Stimulated activated CD8-positive, alpha-beta memory T cell treated with anti-CD3 and anti-CD28 coated beads, Interleukin-15, amount 100 ng/mL, for 24 hours (primary cell): ENCODE results near the gene EXOC3L2.

Experiments used
- DNase-seq: peaks from one replicate; pipeline ENCODE4 v3.0.0-alpha.2; 2020; ENCODE audit warnings: low read depth

EXOC3L2 gene

DNA sequence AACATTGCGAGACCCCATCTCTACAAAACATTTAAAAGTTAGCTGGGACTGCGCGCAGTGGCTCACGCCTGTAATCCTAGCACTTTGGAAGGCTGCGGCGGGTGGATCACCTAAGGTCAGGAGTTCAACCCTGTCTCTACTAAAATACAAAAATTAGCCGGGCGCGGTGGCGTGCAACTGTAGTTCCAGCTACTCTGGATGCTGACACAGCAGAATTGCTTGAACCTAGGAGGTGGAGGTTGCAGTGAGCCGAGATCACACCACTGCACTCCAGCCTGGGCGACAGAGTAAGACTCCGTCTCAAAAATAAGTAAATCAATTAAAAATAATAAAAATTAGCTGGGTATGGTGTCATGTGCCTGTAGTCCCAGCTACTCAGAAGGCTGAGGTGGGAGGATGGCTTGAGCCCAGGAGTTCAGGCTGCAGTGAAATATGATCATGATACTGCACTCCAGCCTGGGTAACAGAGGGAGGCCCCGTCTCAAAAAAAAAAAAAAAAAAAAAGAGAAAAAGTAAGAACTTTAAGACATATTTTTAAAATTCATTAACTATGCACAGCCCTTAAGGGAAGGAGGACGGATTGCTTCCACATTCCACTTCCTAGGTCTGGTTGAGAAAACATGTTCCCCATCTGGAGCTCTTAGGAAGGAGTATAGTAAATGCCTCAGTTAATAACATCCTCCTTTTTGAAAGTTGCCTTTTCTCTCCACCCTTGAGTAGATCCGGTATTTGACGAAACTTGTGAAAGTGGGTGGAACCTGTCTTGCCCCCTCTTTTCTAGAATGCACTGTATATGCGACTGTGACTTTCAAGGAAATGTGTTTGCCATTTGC, 26.1 kb downstream of the EXOC3L2 start:
- DNase-seq = no peak

DNA sequence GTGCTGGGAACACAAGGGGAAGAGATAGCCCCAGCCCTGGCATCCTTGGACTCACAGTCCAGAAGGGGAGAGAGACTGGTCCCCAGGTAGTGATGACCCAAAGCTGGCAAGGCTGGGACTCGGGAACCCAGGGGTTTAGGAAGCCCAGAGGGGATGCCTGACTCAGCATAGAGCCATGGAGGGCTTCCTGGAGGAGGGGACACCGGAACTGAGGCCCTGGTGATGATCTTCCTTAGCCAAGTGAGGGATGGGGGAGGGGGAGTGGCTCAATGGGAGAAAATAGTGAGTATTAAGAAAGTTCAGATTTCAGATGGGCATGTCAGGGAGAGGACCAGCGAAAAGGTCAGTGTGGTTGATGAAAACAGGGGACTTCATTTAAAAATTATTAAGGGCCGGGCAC, 26.8 kb downstream of the EXOC3L2 start:
- DNase-seq = no peak

DNA sequence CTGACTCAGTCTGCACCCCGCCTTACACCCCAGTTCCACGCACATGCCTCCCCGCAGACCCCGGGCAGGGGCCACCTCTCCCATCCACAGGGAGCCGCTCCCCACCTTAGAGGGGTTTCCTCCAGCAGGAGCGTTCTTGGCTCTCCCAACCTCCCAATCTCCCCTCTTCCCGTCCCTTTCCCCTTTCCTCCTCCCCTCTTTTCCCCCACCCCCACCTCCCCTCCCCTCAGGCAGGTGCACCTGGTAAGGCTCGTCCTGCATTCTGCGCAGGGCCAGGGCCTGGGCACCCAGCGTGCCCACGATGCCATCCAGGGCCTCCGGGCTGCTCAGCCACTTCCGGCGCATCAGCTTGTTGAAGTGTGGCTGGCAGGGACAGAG, 27.3 kb downstream of the EXOC3L2 start:
- no peak for DNase-seq

DNA sequence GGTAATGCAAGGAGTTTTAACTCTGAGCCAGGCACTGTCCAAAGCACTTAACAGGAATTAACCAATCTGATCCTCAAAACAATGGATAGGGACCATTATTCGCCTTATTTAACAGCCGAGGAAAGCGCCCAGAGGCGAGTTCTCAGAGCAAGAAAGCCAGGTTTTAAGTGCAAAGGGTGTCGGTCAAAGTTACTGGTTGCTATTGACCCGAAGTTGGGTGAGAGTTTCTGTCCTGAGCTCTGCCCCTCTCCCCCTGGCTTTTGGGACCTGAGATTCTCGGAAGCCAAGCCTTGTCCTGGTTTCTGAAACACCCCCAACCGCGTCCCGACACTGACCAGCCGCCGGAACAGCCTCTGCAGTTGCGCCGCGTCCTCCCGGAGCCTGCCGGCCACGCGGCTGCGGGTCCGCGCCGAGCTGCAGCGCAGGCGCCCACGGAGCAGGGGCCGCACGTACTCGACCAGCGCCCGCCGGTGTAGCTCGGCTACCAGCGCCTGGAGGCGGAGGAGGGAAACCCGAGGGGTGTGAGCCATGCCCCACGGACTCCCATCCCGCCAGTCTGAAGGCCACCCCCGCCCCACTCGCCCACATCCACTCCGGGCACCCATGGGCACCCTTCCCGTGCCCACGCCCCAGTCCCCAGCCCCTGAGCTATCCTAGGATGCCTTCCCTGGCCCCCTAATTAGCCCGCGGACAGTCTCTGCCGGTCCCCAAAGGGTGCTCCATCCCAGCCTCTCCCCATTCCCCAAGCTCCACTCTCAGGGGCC, 27.8 kb downstream of the EXOC3L2 start:
- DNase-seq = no peak

DNA sequence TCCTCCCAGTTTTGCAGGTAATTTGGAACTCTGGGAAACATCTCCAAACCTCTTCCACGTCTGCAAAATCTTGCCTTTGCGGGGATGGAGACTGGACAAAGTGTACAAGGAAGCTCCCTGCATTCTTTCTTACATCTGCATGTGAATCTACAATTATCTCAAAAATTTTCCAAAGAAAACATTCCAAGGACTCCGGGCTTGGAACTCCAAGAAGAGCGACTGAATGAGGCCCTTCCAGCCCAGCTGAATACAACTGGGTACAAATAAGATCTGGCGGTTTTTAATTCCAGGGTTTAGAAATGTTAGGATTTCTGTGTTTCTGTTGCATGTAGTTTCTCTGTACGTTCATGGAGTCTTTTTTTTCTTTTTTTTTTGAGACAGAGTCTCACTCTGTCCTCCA, 28.5 kb downstream of the EXOC3L2 start:
- DNase-seq = no peak

DNA sequence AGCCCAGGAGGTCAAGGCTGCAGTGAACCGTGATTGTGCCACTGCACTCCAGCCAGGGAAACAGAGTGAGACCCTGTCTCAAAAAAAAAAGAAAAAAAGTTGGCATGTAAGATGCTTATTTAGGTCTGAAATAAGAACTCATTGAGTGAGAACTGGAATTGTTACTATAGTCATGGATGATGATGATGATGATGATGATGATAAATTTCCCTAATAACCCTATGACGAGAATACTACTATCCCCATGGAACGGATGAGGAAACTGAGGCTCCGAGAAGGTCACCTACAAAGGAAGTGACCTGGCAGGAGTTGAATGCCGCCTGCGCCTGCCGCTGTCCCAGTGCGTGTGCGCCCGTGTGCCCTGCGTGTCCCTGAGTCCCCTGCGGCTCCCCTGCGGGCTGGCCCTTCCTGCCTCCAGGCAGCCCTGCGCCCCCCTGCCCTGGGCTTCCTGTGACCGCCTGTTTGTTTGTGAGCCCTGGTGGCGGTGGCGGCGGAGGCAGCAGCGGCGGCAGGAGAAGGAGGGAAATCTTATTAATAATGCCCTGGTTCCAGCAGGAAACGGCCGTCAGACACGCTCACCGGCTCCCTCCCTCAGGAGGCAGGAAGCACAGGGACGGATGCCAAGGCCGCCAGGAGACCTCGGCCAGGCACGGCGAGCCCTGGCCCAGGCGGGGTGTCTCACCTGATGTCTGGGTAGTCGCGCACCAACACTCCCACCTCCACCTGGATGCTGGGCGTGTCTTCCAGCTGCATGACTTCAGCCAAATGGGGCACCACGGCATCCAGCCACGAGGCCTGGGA, 29.6 kb downstream of the EXOC3L2 start:
- DNase-seq = no peak

DNA sequence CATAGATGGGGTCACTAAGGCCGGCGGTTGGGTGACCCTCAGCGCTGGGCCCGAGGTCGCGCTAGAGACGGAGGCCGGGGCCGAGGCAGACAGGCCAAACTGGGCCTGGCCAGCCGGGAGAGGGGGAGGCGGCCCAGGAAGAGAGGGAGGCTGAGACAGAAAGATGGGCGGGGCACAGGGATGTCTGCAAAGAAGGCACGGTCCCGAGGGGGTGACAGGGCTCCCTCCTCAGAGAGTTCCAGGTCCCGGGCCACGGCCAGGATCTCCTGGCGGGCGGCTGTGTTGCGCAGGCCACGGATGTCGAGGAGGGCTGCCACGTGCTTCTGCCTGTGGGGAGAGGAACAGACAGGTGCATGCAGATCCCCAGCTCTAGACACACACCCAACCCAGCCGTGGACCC, 32.2 kb downstream of the EXOC3L2 start:
- no peak for DNase-seq

DNA sequence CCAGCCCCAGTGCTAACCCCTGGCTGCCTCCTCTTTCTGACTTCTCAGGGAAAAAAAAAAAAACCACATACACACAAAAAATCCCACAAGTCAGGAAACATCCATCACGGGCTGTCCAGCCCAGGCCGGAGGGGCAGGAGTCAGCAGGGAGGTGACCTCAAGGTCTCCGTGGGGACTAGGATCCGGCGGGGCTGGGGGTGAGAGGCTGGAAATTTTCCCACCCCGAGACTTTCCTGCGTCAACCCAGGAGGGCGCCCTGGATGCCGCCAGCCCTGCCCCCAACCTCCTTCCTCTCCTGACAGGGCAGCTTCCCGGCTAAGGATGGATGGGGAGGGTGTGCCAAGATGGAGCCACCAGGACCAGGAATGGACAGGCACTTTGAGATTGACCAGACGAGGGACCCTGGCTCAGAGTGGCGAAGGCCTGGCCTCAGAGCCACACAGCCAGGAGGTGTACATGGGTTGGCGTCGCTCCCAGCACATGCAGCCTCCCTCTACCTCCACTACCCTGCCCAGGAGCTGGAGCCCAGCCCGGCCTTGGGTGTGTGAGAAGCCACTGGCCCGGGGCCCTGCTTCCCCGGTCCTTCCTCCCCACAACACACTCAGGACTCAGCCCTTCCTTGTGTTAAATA, 33.3 kb downstream of the EXOC3L2 start:
- DNase-seq = no peak

DNA sequence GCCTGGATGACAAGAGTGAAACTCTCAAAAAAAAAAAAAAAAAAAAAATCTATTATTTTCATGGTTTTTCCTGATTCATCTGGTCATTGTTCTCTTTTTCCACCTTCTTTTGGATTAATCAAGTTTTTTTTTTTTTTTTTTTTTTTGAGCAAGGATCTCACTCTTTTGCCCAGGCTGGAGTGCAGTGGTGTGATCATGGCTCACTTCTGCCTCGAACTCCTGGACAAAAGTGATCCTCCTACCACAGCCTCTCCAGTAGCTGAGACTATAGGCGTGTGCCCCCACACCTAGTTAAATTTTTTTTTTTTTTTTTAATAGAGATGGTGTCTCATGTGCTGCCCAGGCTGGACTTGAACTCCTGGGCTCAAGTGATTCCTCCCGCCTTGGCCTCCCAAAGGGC, 38.9 kb downstream of the EXOC3L2 start:
- no peak for DNase-seq

DNA sequence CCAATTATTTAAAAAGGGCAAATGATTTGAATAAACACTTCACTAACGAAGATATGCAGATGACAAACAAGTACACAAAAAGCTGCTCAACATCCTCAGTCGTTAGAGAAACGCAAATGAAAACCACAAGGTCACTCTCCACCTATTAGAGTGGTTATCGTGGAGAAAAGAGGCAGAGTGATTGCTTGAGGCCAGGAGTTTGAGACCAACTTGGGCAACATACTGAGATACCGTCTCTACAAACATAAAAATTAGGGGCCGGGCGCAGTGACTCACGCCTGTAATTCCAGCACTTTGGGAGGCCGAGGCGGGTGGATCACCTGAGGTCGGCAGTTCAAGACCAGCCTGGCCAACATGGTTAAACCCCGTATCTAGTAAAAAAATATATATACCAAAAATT, 39.4 kb downstream of the EXOC3L2 start:
- DNase-seq = no peak

DNA sequence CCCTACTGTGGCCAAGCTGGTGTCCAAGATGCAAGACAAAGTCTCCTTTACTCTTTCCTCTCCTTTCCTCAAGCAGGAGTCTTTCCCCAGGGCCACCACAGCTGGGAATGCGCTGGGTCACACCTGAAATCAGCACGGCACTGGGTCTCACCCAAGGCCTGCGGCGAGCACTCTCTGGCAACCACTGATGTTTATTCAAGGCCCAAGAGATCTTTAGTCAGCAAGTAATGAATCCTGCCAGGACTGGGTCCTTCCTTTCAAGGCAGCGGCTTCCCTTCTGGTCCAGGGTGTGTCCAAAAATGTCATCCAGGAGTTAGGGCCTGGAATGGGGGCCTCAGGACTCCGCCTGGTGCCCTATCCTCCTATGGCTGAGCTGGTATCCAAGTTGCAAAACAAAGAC, 42.6 kb downstream of the EXOC3L2 start:
- DNase-seq = no peak

DNA sequence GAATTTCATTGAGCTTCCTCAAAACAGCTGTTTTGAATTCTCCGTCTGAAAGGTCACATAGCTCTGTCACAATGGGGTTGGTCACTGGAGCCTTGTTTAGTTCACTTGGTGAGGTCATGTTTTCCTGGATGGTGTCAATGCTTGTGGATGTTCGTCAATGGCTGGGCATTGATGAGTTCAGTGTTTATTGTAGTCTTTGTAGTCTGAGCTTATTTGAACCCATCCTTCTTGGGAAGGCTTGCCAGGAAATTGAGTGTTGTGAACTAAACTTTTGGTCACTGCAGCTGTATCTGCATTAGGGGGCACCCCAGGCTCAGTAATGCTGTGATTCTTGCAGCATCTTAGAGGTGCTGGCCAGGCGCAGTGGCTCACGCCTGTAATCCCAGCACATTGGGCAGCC, 44.6 kb downstream of the EXOC3L2 start:
- DNase-seq = no peak

DNA sequence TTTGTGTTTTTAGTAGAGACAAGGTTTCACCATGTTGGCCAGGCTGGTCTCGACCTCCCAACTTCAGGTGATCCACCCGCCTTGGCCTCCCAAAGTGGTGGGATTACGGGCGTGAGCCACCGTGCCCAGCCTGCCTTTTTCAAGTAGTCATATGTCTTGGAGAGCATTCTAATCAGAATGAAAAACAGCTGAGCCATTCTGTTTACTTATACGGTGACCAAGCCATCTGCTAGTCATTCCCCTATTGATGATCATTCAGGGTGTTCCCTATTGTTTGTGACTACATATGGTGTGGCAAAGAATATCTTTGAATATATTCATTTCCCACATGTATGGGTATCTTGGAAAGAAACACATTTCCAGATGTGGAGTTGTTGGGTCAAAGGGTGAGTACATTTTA, 49.4 kb downstream of the EXOC3L2 start:
- DNase-seq = no peak

DNA sequence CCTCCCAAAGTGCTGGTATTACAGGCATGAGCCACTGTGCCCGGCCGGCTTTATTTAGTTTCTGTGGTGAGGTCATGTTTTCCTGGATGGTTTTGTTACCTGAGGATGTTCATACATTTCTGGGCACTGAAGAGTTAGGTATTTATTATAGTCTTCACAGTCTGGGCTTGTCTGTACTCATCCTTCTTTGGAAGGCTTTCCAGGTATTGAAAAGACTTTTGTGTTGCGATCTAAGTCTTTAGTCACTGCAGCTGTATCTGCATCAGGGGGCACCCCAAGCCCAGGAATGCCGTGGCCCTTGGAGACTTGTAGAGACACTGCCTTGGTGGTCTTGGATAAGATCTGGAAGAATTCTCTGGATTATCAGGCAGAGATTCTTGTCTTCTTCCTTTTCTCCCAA, 53.8 kb downstream of the EXOC3L2 start:
- no peak for DNase-seq

DNA sequence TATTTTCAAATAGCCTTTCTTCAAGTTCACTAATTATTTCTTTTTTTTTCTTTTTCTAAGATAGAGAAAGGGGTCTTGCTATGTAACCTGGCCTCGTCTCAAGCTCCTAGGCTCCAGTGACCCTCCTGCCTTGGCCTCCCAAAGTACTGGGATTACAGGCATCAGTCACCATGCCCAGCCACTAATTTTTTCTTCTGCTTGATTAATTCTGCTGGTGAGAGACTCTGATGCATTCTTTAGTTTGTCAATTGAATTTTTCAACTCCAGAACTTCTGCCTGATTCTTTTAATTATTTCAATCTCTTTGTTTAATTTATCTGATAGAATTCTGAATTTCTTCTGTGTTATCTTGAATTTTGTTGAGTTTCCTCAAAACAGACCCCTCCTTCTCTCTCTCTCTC, 55.2 kb downstream of the EXOC3L2 start:
- no peak for DNase-seq

DNA sequence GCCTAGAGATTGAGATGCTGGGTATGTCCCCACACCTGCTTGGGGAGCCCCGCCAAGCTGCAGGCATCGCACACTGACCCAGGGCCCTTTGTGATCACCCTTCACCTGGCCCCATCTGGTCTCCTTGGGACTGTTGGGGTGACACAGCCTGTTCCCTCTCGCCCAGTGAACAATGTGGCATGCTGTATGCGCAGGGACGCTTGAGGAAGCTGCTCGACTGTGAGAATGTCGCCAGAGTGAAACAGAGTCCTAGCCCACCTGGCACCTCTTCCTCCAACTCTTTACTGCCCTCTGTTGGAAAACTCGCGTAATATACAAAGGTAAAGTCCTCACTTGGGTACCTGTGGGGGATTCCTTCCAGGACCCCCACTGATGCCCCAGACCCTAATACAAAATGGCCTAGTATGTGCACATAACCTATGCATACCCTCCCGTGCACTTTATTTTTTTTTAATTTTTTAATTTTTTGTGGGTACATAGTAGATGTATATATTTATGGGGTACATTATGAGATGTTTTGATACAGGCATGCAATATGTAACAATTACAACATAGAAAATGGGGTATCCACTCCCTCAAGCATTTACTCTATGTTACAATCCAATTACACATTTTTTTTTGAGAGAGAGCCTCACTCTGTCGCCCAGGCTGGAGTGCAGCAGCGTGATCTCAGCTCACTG, 57.6 kb downstream of the EXOC3L2 start:
- no peak for DNase-seq

DNA sequence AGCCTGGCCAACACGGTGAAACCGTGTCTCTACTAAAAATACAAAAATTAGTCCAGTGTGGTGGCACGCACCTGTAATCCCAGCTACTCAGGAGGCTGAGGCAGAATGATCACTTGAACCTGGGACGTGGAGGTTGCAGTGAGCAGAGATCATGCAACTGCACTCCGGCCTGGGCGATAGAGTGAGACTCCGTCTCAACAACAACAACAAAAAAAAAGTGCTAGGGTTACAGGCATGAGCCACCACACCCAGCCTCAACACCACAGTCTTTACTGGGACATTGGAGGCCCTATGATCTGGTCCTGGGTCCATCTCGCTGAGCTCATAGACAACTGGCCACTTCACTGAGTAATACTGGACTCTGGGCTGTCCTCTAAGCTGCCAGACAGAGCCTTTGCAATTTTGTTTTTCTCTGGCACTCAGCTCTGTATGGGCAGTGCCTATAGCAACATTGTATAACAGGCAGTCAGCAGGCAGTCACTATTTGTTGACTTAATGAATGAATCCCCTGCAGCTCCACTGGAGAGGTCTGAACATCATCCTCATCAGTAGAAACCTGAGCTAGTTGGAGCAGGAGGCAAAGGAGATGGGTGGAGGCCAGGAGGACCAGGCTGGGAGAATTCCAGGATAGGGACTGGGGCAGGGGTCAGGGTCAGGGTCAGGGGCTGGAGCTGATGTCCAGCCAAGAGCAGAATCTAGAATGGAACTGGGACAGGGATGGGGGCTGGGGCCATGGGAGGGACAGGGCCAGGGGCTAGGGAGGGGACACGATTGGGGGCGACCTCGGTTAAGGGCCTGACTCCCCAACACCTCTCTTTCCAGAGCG, 58.5 kb downstream of the EXOC3L2 start:
- DNase-seq = no peak

DNA sequence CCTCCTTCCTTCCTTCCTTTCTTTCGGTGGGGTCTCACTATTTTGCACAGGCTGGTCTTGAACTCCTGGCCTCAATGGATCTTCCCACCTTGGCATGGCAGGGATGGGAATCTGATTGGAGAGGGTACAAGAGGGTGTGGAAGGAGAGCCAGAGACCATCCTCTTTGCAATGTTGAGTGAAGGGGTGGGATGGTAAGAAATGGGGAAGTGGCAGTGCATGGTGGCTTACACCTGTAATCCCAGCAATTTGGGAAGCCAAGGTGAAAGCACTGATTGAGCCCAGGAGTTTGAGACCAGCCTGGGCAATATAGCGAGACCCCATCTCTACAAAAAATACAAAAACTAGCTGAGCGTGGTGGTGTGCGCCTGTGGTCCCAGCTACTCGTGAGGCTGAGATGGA, 61.1 kb downstream of the EXOC3L2 start:
- DNase-seq = no peak

DNA sequence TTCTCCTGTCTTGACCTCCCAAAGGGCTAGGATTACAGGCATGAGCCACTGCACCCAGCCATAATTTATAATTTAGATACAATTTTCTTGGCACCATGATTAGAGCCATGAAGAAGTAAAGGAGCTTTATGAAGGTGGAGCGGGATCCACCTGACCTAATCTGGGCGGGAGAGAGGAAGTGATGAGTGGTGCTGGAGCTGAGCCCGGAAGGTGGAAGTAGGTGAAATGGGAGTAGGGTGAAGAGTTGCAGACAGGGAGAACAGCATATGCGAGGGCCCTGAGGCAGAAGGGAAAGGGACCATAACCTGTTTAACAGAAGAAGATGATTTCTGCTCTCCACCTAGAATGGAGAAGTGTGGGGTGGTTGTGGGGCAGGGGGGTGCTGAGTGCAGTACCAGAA, 62.4 kb downstream of the EXOC3L2 start:
- no peak for DNase-seq

DNA sequence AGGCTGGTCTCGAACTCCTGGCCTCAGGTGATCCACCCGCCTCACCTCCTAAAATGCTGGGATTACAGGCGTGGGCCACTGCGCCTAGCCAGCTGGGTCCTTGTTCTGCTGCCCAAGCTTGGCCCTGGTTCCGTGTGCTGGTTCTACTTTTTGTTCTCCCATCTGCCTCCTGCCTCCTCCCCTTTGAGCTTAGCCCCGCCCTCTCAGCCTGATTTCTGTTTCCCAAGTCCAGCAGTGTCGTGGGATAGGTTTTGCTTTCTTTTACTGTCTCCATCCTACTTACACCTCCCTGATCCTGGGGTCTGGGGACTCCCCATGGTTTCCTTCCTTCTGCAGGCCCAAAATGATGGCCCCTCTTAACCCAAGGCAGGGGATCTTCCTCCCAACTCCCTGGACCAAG, 64.3 kb downstream of the EXOC3L2 start:
- DNase-seq = no peak

DNA sequence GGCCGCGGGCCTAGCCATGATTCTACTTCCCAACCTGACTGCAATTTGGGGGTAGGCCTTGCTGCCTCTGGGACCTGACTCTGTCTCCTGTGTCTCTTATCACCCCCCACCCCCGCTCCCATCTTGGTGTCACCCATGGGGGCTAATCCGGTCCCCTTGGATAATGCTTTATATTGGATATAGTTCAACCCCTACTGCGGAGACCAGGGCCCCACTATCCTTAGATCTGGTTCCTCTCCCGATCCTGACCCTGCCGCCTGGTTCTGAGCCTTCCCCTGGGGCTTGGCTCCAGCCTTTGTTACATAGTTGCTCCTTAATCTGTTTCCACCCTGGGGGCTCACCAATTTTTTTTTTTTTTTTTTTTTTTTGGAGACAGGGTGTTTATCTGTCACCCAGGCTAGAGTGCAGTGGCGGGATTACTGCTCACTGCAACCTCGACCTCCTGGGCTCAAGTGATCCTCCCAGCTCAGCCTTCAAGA, 65.3 kb downstream of the EXOC3L2 start:
- no peak for DNase-seq
